ENCODE measurements around the gene DCP1A.
"Not testable (repeated sequence)": the region's sequence is repeated elsewhere in the genome, so short reads cannot be mapped to it uniquely, and the experiment has no call there.

DCP1A gene

DNA sequence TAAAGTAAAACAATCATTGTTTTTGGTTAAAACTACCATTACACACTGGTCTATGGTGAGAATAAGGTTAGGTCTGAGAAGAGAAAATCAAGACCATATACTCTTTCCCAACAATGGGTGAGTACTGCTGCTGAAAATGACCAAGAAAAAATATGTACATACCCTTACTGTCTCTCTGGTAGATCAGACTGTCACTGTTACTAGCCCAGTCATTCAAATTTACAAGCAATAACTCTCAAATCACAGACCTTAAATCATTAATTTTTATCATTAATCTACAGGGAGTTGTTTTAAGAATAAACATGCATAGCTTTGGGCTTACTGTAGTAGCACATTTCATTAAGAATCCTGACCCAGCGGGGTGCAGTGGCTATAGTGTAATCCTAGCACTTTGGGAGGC lies 17.4 kb downstream of the DCP1A start:
- H3K4me3 ChIP-seq (ENCODE audit: low read depth, low read length), result no peak overlapping the region
- H3K36me3 ChIP-seq (ENCODE audit: control insufficient read depth, insufficient read depth, low read length), result peaks cover 53% of the 10 kb centered on the region
- H3K9ac ChIP-seq (ENCODE audit: low read length), result no peak overlapping the region
- peaks cover 14% of the 10 kb centered on the region; the same call in 1 of the 2 replicates for H3K9me3 ChIP-seq (ENCODE audit: control insufficient read depth, insufficient read depth, low read depth, low read length)
- no peaks in the 10 kb centered on the region for H3K27me3 ChIP-seq (ENCODE audit: control insufficient read depth, insufficient read depth, low read length)
- no peak overlapping the region for H3K27ac ChIP-seq (ENCODE audit: low read depth, low read length)
- H3K4me1 ChIP-seq (ENCODE audit: control insufficient read depth, insufficient read depth, low read length), result no peaks in the 10 kb centered on the region

DNA sequence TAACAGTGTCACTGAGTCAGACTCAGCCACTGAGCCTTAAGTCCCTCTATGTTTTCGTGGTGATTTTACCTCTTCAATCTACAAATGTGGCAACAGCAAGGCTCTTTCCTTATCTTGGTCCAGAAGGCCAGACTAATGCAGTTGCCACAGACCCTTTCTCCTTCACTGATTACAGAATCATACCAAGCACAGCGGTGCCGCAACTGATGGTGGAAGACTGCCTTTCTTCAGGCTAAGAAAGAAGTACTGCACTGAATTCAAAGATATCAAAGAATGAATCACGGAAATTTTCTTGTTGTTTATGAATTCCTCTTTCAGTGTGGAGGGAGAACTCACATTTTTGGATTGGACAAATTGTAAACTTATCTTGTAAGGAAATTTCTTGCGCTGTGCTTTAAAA lies 18.6 kb downstream of the DCP1A start:
- Histone ChIP-seq H3K9me3 (ENCODE audit: control insufficient read depth, insufficient read depth, low read depth, low read length) (peaks cover 14% of the 10 kb centered on the region; the same call in 1 of the 2 replicates), H3K27me3 (ENCODE audit: control insufficient read depth, insufficient read depth, low read length) (no peaks in the 10 kb centered on the region), H3K36me3 (ENCODE audit: control insufficient read depth, insufficient read depth, low read length) (peaks cover 50% of the 10 kb centered on the region), H3K27ac (ENCODE audit: low read depth, low read length) (no peak overlapping the region), H3K4me1 (ENCODE audit: control insufficient read depth, insufficient read depth, low read length) (no peaks in the 10 kb centered on the region; the same call in 1 of the 2 replicates), H3K4me3 (ENCODE audit: low read depth, low read length) (no peak overlapping the region), H3K9ac (ENCODE audit: low read length) (no peak overlapping the region)

DNA sequence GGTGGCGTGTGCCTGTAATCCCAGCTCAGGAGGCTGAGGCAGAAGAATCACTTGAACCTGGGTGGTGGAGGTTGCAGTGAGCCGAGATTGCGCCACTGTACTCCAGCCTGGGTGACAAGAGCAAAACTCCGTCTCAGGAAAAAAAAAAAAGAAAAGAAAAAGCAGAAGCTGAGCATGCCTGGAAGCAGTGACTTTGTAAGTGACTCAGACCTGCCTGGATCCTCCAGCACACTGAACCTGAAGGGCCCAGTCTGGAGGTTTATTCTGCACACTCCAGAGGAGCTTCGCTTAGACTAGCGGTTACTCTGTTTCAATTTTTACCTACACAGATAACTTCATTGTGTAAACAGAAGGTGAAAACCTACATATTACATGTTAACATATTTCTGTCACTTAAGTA lies 19.4 kb downstream of the DCP1A start:
- H3K4me3 ChIP-seq (ENCODE audit: low read depth, low read length); H3K9ac ChIP-seq (ENCODE audit: low read length); H3K4me1 ChIP-seq (ENCODE audit: control insufficient read depth, insufficient read depth, low read length); H3K27ac ChIP-seq (ENCODE audit: low read depth, low read length); H3K27me3 ChIP-seq (ENCODE audit: control insufficient read depth, insufficient read depth, low read length): not testable (repeated sequence)
- H3K9me3 ChIP-seq (ENCODE audit: control insufficient read depth, insufficient read depth, low read depth, low read length), result peaks cover 14% of the 10 kb centered on the region; the same call in 1 of the 2 replicates
- H3K36me3 ChIP-seq (ENCODE audit: control insufficient read depth, insufficient read depth, low read length), result peaks cover 45% of the 10 kb centered on the region

DNA sequence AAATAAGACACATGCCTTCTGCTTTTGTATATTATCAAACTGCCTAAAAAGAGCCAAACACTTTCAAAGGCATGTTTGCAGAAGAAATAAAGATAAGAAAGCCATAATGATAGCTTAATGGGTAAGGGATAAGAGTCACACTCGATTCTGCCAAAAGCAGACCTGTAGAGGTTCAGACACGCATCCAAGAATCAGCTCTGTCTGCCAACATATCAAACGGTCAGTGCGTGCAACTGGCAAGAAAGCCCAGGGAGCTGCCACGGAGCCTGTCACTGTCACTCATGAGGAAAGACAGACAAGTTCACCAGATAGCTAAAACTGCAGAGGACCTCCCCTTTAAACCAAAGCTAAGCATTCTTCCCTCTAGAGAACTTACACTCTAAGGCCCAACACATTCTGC lies 23.2 kb downstream of the DCP1A start:
- no peaks in the 10 kb centered on the region; the same call in none of the 2 replicates for H3K4me1 ChIP-seq (ENCODE audit: control insufficient read depth, insufficient read depth, low read length)
- no peak overlapping the region for H3K4me3 ChIP-seq (ENCODE audit: low read depth, low read length)
- H3K9ac ChIP-seq (ENCODE audit: low read length), result no peak overlapping the region
- H3K36me3 ChIP-seq (ENCODE audit: control insufficient read depth, insufficient read depth, low read length), result peaks cover 37% of the 10 kb centered on the region
- H3K9me3 ChIP-seq (ENCODE audit: control insufficient read depth, insufficient read depth, low read depth, low read length), result peaks cover 14% of the 10 kb centered on the region; the same call in 1 of the 2 replicates
- no peaks in the 10 kb centered on the region for H3K27me3 ChIP-seq (ENCODE audit: control insufficient read depth, insufficient read depth, low read length)
- no peak overlapping the region for H3K27ac ChIP-seq (ENCODE audit: low read depth, low read length)

DNA sequence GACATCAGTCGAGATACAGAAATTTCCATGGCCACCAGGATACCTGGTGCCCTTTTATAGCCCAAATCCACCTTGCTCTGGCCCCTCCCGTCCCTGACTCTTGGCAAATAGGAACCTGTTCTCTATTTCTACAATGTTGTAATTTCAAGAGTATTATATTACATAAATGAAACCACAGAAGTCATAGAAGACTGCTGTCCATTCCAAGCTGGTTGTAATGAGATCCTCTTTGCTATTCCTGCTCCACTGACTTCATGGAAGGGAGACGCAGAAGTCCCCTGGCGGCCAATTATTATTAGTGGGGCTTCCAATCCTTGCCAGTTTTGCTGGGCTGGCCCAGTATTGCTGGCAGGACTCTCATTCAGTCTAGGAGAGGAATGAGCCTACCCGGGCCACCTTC lies 26.6 kb downstream of the DCP1A start:
- Histone ChIP-seq H3K4me3 (ENCODE audit: low read depth, low read length) (no peak overlapping the region), H3K9me3 (ENCODE audit: control insufficient read depth, insufficient read depth, low read depth, low read length) (no peaks in the 10 kb centered on the region), H3K9ac (ENCODE audit: low read length) (no peak overlapping the region), H3K36me3 (ENCODE audit: control insufficient read depth, insufficient read depth, low read length) (peaks cover 27% of the 10 kb centered on the region), H3K4me1 (ENCODE audit: control insufficient read depth, insufficient read depth, low read length) (no peaks in the 10 kb centered on the region; the same call in none of the 2 replicates), H3K27ac (ENCODE audit: low read depth, low read length) (no peak overlapping the region), H3K27me3 (ENCODE audit: control insufficient read depth, insufficient read depth, low read length) (no peaks in the 10 kb centered on the region)

DNA sequence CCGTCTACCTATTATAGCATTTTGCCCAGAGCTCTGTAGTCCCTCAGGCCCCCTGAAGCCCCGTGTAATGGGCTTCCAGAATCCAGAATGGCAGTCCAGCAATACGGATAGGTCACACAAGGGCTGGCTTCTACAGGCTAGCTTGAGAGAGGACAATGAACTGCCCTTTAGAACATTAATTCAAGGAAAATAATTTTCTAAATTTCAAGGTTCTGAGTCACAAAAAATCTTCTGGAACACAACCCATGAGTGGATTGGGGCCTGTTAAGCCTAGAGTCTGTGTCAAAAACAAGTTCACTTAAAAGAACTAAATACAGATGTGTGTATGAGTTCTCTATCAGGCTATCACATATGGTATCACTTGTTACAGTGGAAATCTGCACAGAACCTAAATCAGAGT lies 28.8 kb downstream of the DCP1A start:
- Histone ChIP-seq H3K4me3 (ENCODE audit: low read depth, low read length) (no peak overlapping the region), H3K27ac (ENCODE audit: low read depth, low read length) (no peak overlapping the region), H3K36me3 (ENCODE audit: control insufficient read depth, insufficient read depth, low read length) (peaks cover 22% of the 10 kb centered on the region), H3K9ac (ENCODE audit: low read length) (no peak overlapping the region), H3K27me3 (ENCODE audit: control insufficient read depth, insufficient read depth, low read length) (no peaks in the 10 kb centered on the region), H3K9me3 (ENCODE audit: control insufficient read depth, insufficient read depth, low read depth, low read length) (no peaks in the 10 kb centered on the region), H3K4me1 (ENCODE audit: control insufficient read depth, insufficient read depth, low read length) (no peaks in the 10 kb centered on the region; the same call in 1 of the 2 replicates)

DNA sequence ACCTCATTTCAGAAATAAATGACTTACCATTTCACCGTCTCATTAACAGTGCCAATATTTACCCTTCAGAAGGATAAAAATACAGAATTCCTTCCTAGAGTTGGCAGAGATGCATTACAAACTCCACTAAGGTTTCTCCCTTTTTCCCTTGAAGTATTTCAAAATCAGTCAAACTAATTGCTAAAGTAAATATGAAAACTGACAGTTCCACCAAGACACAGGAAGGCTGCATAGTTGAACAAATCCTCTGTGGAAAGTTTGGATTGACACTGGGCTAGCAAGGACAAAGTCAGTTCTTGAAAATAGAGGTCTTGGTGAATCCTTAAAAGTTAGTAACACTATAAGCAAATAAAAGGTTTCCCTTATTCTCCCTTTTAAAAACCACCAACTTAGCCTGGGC lies 34.5 kb downstream of the DCP1A start:
- Histone ChIP-seq H3K36me3 (ENCODE audit: control insufficient read depth, insufficient read depth, low read length) (peaks cover 52% of the 10 kb centered on the region), H3K4me3 (ENCODE audit: low read depth, low read length) (no peak overlapping the region), H3K27ac (ENCODE audit: low read depth, low read length) (no peak overlapping the region), H3K9ac (ENCODE audit: low read length) (no peak overlapping the region), H3K27me3 (ENCODE audit: control insufficient read depth, insufficient read depth, low read length) (no peaks in the 10 kb centered on the region), H3K9me3 (ENCODE audit: control insufficient read depth, insufficient read depth, low read depth, low read length) (no peaks in the 10 kb centered on the region), H3K4me1 (ENCODE audit: control insufficient read depth, insufficient read depth, low read length) (no peaks in the 10 kb centered on the region)

DNA sequence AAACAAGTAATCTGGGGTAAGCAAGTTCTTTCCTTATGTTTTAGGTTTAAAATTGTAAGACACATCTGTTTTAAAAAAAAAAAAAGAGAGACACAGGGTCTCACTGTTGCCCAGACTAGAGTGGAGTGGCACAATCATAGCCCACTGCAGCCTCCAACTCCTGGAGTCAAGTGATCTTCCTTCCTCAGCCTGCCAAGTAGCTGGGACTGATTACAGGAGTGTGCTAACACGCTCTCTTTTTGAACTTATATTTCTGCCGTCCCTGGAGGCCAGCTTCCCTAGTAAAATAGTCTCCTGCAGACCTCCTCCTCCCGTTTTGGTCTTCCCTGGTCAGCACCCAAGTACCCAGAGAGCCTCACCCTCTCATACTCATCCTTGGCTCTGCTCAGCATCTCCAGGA lies 35.5 kb downstream of the DCP1A start:
- Histone ChIP-seq H3K4me3 (ENCODE audit: low read depth, low read length) (no peak overlapping the region), H3K27ac (ENCODE audit: low read depth, low read length) (no peak overlapping the region), H3K9me3 (ENCODE audit: control insufficient read depth, insufficient read depth, low read depth, low read length) (no peaks in the 10 kb centered on the region), H3K36me3 (ENCODE audit: control insufficient read depth, insufficient read depth, low read length) (peaks cover 52% of the 10 kb centered on the region), H3K4me1 (ENCODE audit: control insufficient read depth, insufficient read depth, low read length) (no peaks in the 10 kb centered on the region), H3K27me3 (ENCODE audit: control insufficient read depth, insufficient read depth, low read length) (no peaks in the 10 kb centered on the region), H3K9ac (ENCODE audit: low read length) (no peak overlapping the region)

DNA sequence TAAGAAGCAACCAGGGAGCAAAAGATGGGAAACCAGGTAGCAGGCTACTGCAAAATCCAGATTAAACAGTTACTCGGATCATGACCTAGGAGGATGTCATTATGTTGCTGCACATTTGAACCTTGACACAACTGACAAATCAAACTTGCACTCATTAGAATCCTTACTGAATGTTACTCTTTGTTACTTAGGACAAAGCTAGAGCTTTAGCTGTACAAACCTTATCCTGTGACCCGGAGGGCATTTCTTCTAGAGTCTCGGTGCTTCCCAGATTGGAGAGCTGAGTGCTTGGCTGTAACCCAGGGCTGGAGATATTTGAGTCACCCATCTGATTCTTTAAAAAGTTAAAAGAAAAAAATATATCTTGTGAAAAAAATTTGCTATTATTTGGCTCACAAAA lies 43.4 kb downstream of the DCP1A start:
- Histone ChIP-seq H3K4me1 (ENCODE audit: control insufficient read depth, insufficient read depth, low read length) (no peaks in the 10 kb centered on the region), H3K36me3 (ENCODE audit: control insufficient read depth, insufficient read depth, low read length) (peaks cover 49% of the 10 kb centered on the region), H3K27me3 (ENCODE audit: control insufficient read depth, insufficient read depth, low read length) (no peaks in the 10 kb centered on the region)

DNA sequence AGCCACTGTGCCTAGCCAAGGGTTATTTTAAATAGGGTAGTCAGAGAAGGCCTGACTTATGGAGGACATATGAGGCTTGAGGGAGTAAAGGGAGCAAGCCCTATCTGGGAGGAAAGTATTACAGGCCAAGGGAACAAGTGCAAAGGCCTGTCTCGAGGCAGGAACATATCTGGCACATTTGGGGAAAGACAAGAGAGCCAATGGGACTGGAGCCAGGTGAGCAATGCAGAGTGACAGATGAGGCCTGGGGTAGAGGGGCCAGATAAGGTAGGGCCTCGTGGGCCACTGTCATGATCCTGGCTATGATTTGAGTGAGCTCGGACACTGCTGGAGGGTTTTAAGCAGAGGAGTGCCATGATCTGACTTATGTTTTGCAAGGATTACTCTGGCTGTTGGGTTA lies 43.8 kb downstream of the DCP1A start:
- H3K36me3 ChIP-seq (ENCODE audit: control insufficient read depth, insufficient read depth, low read length), result peaks cover 49% of the 10 kb centered on the region
- H3K4me1 ChIP-seq (ENCODE audit: control insufficient read depth, insufficient read depth, low read length), result no peaks in the 10 kb centered on the region
- H3K4me3 ChIP-seq (ENCODE audit: low read depth, low read length), result no peak overlapping the region
- H3K27ac ChIP-seq (ENCODE audit: low read depth, low read length), result no peak overlapping the region
- no peaks in the 10 kb centered on the region for H3K27me3 ChIP-seq (ENCODE audit: control insufficient read depth, insufficient read depth, low read length)
- no peak overlapping the region for H3K9ac ChIP-seq (ENCODE audit: low read length)
- H3K9me3 ChIP-seq (ENCODE audit: control insufficient read depth, insufficient read depth, low read depth, low read length), result no peaks in the 10 kb centered on the region

More for the DNA sequence above, 43.4 kb downstream of the DCP1A start:
- H3K4me3 ChIP-seq (ENCODE audit: low read depth, low read length), result no peak overlapping the region
- no peak overlapping the region for H3K9ac ChIP-seq (ENCODE audit: low read length)
- H3K27ac ChIP-seq (ENCODE audit: low read depth, low read length), result no peak overlapping the region
- no peaks in the 10 kb centered on the region for H3K9me3 ChIP-seq (ENCODE audit: control insufficient read depth, insufficient read depth, low read depth, low read length)

DNA sequence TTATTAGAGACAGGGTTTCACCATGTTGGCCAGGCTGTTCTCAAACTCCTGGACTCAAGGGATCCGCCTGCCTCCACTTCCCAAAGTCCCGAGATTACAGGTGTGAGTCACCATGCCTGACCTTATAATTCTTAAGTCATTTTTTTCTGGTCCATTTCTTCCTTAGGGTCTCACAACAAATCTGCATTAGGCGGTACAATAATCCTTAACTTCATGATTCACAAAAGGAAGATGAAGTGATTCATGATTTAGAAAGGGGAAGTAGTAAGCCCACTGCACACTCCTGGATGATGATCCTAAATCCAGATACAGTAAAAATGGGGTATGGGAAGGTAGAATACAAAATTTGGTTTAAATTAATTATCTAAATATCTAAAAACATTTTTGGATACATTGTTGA lies 46.5 kb downstream of the DCP1A start:
- H3K36me3 ChIP-seq (ENCODE audit: control insufficient read depth, insufficient read depth, low read length), result peaks cover 46% of the 10 kb centered on the region
- H3K27ac ChIP-seq (ENCODE audit: low read depth, low read length), result no peak overlapping the region
- H3K4me1 ChIP-seq (ENCODE audit: control insufficient read depth, insufficient read depth, low read length), result no peaks in the 10 kb centered on the region
- no peaks in the 10 kb centered on the region for H3K9me3 ChIP-seq (ENCODE audit: control insufficient read depth, insufficient read depth, low read depth, low read length)
- no peak overlapping the region for H3K9ac ChIP-seq (ENCODE audit: low read length)
- no peak overlapping the region for H3K4me3 ChIP-seq (ENCODE audit: low read depth, low read length)
- H3K27me3 ChIP-seq (ENCODE audit: control insufficient read depth, insufficient read depth, low read length), result no peaks in the 10 kb centered on the region

DNA sequence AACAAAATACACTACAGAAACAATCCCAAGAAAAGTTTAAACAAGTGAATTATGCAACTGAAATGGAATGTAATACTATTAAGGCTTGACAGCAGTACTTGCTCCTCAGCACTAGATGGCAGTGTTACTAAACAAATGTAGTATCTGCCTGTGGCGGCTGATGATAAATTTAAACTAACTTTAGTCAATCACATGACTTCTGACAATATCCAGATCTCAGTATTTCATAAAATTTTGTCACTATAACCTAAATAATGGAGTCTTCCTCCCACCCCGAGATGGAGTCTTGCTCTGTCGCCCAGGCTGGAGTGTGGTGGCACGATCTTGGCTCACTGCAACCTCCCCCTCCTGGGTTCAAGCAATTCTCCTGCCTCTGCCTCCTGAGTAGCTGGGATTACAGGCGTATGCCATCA lies 47.7 kb downstream of the DCP1A start:
- H3K4me1 ChIP-seq (ENCODE audit: control insufficient read depth, insufficient read depth, low read length); H3K9me3 ChIP-seq (ENCODE audit: control insufficient read depth, insufficient read depth, low read depth, low read length); H3K4me3 ChIP-seq (ENCODE audit: low read depth, low read length); H3K27ac ChIP-seq (ENCODE audit: low read depth, low read length); H3K9ac ChIP-seq (ENCODE audit: low read length); H3K27me3 ChIP-seq (ENCODE audit: control insufficient read depth, insufficient read depth, low read length): not testable (repeated sequence)
- H3K36me3 ChIP-seq (ENCODE audit: control insufficient read depth, insufficient read depth, low read length), result peaks cover 46% of the 10 kb centered on the region

Data from HUES6 (cell line).